GM10847 (cell line): ENCODE measurements around the gene DLG5.

Source experiments
- POLR2A ChIP-seq: IDR thresholded peaks from 2 replicates; pipeline ENCODE4 v1.6.1; 2011; ENCODE audit not compliant: insufficient read length; ENCODE audit errors: extremely low read depth

Gene DLG5

DNA sequence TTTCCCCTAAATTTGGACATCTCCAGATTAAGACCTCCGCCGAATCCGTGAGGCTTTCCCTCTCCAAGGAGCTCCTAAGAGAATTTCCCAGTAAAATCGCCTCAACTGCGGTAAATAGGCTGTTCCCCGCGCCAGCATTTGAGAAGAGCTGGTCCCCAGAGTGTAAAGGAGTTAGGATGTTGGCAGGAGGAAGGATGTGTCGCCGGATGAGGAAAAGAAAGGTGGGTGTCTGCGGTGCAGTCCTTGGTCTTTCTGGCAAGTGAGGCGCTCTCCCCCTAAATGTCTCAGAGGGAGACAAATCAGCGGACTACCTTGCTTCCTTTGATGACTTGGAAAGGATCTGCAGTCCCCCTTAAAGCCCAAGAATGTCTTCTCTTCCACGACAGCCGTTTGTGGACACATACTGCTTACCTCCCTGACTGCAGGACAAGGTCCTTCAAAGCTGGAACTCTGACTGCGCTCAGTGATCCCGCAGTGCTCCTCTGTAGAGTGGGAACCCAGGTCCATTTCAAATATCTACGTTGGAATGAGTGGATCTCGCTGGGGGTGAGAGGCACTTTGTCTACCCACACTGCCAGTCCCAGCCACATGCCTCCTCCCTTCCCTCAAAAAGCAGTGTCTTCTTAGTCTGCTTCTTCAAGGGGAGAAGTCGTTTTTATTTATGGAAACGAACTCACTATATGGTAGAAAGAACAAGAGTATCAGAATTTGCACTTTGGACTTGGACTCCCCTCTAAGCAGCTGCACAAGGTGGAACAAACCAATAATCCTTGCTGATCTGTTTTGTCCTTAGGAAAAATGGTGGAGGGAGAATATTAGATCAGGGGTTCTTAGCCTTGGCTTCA lies 1.1 kb upstream of the DLG5 start:
- no peak for TF ChIP-seq POLR2A

DNA sequence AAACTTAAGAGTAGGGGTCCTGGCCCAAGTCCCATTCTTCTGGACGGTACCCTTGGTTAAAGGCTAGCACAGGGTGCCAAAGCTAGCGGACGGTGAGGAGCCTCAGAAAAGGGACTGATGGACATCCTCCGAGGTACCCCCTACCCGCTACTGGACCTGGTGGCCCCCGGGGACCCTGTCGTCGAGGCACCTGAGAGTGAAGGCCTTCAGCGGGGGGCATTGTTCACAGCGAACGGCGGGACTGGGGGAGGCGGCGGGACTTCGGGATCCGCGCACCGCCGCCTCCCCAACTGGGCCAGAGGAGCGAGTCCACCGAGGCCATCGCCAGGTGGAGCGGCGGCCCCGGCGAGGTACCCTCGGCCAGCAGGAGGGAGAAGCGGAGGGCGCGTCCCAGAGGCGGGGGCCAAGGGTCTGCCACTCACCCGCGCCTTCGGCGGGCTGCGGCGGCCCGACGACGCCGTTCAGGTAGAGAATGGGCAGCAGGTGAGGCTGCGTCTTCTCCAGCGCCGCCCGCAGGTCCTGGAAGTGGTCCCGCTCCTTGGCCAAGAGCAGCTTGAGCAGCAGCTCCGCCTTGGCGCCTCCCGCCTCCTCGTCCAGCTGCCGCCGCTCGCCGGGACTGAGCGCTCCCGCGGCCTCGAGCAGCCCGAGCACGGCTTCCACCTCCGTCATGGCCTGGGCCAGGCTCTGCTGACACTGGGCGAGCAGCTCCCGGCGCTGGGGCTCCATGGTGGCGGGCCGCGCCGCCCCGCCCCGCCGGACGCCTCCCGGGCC lies 575 bp downstream of the DLG5 start:
- no peak for TF ChIP-seq POLR2A

DNA sequence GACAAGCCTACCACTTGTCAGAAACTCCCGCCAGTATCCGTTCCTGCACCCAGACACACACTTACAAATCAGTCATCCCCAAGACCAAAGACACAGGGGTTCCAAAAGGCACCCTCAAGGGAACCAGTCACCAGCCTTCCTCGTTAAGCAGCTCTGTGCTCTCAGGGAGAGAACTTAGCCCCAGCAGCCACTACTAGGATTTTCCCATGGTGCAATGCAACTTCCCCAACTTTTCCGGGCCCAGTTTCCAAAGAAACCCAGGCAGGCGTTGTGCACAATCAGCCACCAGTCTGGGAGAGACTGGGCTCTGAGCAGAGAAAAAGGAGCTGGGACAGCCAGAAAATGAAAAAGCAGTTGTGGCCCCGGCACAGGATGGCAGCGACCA lies 1.2 kb downstream of the DLG5 start:
- no peak for TF ChIP-seq POLR2A

DNA sequence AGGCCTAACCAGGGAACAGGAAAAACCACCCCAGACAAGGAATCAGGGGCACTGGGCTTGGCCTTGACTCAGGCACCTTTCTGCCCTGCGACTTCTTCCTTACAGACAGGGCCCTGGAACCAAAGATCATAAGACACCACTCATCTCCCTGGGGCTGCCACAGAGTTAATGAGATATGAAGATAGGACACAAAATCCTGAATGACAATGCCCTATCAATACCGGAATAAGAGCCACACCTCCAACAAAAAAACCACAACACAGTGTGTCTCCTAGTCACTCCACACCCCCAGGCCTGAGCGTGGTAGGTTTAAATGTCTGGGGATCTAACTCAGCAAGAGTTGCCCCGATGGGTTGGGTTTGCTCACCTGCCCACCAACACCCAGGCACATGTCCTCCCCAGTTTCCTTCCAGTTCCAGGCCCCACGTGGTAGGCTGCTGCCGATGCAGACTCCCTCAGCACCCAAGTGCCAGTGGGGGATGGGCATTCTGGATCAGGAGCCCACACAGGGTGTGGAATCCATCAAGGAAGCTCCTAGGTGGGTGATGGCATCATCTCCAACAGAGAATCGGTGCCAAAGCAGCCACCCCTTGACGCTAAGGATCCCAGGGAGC lies 3.9 kb downstream of the DLG5 start:
- no peak for TF ChIP-seq POLR2A

DNA sequence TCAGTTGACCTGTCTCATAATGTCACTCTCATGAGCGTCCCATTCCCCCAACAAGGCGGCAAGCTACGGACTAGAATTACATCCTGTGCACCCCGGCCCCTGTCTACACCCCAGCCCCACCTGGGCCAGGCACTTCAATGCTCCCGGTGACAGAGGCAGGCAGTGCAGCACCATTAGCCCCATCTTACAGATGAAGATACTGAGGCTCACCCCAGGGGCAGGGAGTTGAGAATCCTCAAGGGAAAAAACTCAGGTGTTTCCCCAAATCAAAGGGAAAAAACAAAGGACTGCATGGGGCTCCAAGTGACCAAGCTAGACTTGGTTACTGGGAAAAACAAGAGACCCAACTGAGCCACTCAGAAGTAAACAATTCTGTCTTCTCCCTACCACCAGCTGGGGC lies 4.5 kb downstream of the DLG5 start:
- no peak for TF ChIP-seq POLR2A

DNA sequence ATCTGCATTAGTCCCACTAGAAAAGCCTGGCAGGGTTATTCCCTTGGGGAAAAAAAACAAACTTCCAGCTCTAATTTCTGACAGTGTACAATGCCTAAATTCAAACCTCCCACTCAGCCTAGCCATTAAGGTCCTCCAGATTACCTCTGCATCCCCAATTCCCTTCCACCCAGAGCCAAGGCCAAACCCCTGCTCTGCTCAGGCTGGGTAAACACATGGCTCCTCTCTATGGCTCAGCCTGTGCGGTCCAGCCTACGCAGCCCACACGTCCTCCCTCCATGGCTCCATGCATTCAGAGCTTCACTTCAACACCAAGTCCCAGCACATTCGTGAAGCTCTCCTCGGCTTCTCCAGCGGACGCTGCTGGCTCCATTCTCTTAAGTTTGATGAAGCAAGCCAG lies 5.2 kb downstream of the DLG5 start:
- no peak for TF ChIP-seq POLR2A

DNA sequence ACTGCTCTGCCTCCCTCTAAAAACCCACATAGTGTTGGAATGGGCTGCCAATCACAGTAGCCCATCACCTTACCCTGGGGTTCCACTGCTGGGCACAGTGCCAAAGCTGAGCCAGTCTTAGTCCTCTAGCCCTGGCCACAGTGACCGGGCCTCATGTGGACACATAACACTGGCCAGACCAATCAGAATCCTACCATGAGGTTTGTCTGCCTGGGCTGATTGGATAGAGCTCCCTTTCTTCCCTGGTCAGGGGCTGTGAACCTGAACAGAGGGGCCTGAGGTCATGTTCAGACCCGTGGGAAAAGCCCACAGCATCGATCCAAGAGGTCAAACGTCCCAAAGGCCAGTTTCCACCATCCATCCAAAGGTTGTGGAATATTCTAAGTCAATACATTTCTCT lies 6.1 kb downstream of the DLG5 start:
- TF ChIP-seq POLR2A, result no peak

DNA sequence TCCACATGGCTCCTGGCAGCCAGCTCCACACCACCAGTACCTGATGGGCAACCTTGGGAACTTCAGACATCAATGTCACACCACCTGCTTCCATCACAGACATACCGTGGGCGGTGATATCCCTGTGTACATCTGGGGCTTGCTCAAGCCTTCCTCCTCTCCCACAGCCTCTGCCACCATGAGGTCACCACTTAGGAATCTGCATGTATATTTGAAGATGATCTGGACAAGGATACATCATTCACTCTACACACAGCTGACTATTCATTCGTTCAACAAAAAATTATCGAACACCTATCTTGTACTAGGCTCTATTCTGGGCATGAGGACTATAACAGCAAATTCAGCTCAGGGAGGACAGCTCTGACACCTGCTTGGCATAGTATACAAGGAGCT lies 6.8 kb downstream of the DLG5 start:
- no peak for TF ChIP-seq POLR2A

DNA sequence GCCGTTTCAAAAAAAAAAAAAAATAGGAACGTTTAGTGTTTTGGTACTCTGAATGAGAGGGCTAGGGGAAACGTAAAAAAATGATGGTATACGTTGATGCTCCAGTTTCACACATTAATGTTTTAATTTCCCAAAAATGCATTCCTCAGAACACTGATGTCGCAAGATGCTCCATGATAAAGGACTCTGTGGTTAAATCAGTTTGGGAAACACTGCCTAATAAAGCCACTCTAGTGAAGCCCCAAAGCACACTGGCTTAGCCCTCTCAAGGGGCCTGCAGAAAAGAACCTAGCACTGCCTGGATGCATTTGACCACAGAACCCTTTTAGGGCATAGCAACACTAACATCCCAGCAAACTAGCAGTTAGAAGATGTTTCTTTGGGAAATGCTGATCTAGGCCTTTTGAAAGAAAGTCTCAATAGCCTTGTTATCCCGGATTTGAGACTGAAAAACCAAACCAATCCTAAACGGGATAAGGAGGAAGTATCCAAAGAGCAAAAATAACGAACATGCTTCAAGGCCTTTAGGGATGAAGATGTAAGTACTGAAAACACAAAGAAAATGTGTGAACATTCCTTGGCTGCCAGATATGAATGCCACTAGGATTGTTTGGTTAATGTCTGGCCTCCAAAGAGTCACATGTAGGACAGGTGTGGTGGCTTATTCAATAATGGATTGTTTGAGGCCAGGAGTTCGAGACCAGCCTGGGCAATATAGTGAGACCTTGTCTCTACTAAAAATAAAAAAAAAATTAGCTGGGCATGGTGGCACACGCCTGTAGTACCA lies 11.0 kb downstream of the DLG5 start:
- TF ChIP-seq POLR2A, result no peak

DNA sequence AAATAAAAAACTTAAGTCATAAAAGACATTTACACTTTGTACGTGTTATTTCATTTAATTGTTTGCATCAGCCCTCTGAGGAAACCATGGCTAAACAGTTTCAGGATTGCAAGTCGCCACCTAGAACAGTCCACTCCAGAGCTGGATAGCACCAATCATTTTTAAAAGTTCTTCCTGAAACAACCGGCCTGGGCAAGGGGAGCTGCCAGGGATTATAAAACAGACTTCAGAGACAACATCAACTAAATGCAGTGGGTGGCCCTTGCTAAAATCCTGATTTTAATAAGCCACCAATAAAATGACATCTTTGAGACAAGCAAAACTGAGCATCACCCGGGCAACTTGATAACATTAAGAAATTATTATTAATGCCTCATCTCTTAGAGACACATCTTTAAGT lies 13.5 kb downstream of the DLG5 start:
- TF ChIP-seq POLR2A, result no peak

DNA sequence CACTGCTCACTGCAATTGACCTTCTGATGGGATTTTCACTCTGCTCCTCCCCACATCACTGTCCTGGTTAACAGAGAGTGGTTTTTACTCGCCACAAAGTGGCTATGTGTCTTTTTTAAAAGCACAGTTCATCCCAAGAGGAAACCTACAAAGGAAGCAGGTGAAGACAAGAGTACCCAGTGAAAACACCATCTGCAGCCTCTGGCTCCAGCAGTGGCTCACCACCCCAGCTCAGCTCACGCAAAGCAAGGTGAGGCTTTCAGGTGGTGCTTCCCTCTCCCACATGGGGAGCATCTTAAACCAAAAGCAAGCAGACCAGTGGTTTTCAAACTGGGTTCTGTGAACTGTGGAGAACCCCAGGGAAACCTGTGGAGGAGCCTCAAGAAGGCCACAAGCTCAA lies 14.0 kb downstream of the DLG5 start:
- no peak for TF ChIP-seq POLR2A

DNA sequence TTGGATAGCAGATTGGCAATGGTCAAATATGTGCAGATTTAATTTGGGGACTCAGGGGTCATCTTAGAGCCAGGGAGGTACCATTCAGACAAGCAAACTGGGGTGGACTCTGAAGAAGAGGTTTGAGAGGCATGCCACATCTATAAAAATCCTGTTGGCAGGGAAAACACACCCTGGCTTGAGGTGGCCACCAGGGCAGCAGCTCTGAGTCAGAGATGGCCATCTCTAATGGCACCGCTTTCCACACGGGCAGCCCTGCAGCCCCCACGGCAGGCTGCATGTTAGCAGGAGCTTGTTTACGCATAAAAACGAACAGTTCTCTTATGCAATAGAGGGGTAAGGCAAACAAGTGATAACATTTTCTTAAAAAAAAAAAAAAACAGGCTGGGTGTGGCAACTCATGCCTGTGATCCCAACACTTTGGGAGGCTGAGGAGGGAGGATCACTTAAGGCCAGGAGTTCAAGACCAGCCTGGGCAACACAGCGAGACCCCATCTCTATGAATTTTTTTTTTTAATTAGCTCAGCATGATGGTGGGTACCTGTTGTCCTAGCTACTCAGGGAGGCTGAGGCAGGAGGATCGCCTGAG lies 14.9 kb downstream of the DLG5 start:
- no peak for TF ChIP-seq POLR2A

DNA sequence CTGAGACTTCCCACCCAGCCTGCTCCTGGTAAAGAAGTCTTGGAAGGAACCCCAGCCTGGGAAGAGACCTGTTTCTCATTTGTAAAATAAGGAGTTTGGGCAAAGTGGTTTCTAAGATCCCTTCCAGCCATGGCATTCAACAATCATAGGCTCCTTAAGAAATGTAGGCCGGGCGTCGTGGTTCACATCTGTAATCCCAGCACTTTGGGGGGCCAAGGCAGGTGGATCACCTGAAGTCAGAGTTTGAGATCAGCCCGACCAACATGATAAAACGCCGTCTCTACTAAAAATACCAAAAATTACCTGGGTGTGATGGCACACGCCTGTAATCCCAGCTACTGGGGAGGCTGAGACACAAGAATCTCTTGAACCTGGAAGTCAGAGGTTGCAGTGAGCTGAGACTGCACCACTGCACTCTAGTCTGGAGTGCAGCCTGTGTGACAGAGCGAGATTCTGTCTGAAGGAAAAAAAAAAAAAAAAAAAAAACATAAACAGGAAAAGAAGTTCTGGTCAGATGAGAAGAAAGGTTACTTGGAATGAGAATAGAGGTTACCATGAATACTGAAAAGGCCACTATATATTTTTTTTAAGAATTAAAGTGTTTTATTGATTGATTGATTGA lies 15.9 kb downstream of the DLG5 start:
- no peak for TF ChIP-seq POLR2A

DNA sequence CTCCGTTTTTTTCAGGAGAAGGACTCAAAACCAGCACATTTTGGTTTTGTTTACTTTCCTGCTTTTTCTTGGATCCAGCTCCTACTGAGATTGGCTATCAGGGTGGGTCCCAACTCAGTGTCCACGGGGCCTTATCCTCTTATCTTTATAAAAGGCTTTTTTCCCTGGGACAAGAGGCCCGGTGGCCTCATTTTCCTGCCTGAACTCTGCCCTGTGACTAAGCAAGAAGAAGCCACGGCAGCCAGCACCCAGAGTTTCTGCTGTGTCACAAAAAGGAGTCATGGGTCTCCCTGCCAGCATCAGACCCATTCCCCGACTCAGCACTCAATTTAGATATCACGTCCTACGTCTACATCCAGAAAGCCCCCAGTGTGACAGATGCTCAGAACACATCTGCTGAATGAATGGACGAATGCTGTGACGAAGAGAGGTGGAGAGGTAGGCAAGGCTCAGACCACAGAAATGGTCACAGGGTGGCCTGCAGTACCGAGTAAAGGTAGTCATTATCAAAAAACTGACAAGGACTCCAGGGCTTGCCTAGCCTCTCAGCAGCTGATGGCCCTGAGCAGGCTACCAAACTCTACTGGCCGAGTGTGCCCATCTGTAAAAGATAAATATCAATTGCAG lies 16.7 kb downstream of the DLG5 start:
- TF ChIP-seq POLR2A, result no peak
